ENCODE results near the gene UBE3D.
"Not testable (repeated sequence)": the region's sequence is repeated elsewhere in the genome, so short reads cannot be mapped to it uniquely, and the experiment has no call there.

The UBE3D gene

DNA sequence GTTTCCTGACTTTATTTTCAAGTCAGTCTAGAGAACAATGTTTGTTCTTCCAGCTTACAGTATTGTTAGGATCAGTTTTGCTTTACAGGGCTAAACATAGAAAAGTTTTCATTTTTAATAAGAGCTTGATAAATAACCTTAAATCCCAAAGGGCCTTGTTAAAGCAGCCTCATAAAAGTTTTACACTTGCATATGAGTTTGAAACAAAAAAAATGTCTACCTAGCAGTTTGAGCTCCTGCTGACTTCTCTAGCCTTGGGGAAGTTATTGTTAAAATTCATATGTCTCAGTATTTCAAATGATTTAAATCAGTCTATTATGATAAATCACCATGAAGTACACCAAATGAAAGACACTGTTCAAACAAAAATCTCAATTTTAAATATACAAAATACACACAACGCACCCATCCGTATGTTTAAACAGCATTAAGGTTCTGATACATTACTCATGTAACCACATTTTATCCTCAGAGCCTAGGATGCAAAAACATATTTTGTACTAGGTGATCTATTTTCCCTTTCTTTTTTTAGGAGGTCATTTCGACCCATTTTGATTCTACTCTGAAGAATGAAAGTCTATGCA, 87.2 kb downstream of the UBE3D start:
- no peak for DNase-seq (ENCODE audit: low read depth in 4 of 4, low spot score in 1 of 4)

GRCh38 chr6:82976179-82976578, 89.5 kb downstream of the UBE3D start:
- no peak for DNase-seq (ENCODE audit: low read depth in 4 of 4, low spot score in 1 of 4)

- DNase-seq (ENCODE audit: low read depth in 4 of 4, low spot score in 1 of 4) = no peak
These were observed 93.7 kb downstream of the UBE3D start for GRCh38 chr6:82971877-82972460.

- DNase-seq (ENCODE audit: low read depth in 4 of 4, low spot score in 1 of 4) = no peak
These were observed 94.8 kb downstream of the UBE3D start for GRCh38 chr6:82970839-82971238.

DNA sequence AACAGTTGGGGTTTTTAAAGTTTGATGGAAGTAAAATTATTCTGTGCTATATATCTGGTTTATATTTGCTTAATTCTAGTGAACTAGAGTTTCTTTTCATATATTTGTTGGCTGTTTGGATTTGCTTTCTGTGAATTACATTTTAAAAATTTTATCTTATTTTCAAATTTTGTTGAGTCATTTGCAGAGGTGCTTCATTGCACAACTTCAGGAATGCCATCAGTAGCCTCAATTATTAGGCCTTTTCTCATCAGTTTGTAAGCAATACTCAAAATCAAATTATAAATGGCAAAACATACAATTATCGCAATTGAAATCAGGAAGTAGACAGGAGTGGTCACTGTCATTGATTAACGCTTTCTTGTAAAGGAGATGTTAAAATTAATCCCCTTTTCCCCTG, 96.9 kb downstream of the UBE3D start:
- no peak for DNase-seq (ENCODE audit: low read depth in 4 of 4, low spot score in 1 of 4)

DNA sequence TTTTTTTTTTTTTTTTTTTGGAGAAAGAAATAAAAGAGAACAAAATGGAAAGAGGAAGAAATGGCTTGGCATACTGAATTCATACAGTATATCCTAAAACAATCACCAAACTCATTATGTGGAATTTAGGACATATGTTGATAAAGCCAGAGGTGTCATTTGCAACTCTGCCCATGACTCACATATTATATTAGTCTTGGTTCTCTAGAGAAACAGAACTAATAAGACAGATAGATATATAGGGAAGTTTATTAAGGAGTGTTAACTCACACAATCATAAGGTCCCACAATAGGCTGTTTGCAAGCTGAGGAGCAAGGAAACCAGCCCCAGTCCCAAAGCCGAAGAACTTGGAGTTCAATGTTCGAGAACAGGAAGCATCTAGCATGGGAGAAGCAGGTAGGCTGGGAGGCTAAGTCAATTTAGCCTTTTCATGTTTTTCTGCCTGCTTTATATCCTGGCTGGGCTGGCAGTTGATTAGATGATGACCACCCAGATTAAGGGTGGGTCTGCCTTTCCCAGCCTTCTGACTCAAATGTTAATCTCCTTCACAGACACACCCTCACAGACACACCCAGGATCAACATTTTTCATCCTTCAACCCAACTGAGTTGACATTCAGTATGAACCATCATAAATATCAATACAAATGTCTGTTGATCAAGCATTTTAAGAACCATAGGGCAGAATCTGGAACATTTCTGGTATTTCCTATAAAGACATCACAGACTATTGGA, 102.3 kb downstream of the UBE3D start:
- DNase-seq (ENCODE audit: low read depth in 4 of 4, low spot score in 1 of 4) = no peak

- DNase-seq (ENCODE audit: low read depth in 4 of 4, low spot score in 1 of 4) = no peak
These were observed 106.2 kb downstream of the UBE3D start for GRCh38 chr6:82959385-82959941.

DNA sequence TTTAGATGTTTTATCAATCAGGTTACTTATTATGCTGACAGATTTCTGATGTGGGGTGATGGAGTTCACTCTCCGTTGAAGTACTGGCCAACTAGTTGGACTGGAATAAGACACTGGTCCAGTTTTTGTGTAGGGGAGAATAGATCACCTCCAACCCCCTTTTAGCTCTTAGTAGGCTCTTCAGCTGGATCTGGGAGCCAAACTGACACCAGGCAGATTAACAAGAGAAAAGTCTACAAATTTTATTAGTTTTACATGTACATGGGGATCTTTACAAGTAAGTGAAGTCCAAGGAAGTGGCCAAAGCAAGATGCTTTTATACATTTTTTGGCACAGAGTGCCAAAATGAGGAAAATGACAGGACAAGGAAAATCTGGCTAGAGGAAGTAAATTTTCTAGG, 107.1 kb downstream of the UBE3D start:
- DNase-seq (ENCODE audit: low read depth in 4 of 4, low spot score in 1 of 4) = no peak

DNA sequence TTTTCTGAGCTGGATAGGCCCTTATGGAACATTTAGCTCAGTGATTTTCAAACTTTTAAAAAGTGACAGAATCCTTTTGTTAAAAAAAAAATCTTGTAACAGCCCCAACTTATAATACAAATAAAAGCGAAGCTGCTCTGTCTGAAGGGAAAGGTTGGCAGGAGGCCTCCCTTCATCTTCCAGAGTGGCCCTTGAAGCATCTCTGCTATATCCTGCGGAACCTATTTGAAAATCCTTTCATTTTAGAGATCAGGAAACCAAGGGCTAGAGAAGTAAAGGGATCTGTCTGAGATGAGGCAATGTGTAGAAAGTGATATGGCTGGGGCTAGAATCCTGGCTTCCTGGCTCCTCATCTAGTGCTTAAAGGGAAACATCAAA, 107.8 kb downstream of the UBE3D start:
- no peak for DNase-seq (ENCODE audit: low read depth in 4 of 4, low spot score in 1 of 4)

GRCh38 chr6:82957171-82957867, 108.3 kb downstream of the UBE3D start:
- no peak for DNase-seq (ENCODE audit: low read depth in 4 of 4, low spot score in 1 of 4)

GRCh38 chr6:82955841-82956240, 109.8 kb downstream of the UBE3D start:
- DNase-seq (ENCODE audit: low read depth in 4 of 4, low spot score in 1 of 4) = no peak

- no peak for DNase-seq (ENCODE audit: low read depth in 4 of 4, low spot score in 1 of 4)
These were observed 110.6 kb downstream of the UBE3D start for GRCh38 chr6:82954937-82955577.

DNA sequence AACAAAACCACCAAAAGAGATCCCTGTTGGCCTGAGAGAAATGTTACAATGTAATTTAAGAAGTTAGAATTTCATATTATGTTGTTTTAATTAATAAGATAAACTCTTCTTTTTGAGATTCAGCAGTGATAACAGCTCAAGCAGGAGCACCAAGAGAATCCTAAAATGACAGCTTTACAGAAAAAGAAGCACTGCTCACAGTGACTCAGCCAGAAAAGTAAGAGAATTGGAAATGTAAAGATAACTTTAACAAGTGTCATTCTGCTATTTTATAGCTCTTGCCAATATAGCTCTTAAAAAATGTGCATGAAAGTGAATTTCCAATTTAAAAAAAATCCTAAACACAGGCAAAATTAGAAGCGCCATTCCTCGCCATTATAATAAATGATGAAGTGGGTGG, 111.3 kb downstream of the UBE3D start:
- DNase-seq (ENCODE audit: low read depth in 4 of 4, low spot score in 1 of 4) = no peak

DNA sequence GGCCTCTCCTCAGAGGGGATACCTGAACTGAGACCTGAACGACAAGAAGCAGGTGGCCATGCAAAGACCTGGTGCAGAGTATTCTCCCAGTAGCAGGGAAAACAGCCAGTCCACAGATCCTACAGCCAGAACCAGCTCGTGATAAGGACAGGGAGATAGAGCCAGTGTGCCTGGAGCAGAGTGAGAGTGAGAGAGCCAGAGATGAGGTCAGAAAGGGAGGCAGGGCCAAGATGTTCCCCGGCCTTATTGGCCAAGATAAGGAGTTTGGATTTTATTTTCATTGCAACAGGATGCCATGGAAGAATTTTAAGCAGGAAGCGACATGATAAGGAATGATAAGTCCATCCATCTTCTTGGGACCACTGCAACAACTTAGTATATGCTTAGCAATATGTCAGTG, 111.8 kb downstream of the UBE3D start:
- DNase-seq (ENCODE audit: low read depth in 4 of 4, low spot score in 1 of 4) = no peak

GRCh38 chr6:82951935-82952334, 113.7 kb downstream of the UBE3D start:
- DNase-seq (ENCODE audit: low read depth in 4 of 4, low spot score in 1 of 4) = no peak

GRCh38 chr6:82951389-82951788, 114.3 kb downstream of the UBE3D start:
- DNase-seq (ENCODE audit: low read depth in 4 of 4, low spot score in 1 of 4) = no peak

- DNase-seq (ENCODE audit: low read depth in 4 of 4, low spot score in 1 of 4) = not testable (repeated sequence)
These were observed 134.7 kb downstream of the UBE3D start for GRCh38 chr6:82930915-82931314.

DNA sequence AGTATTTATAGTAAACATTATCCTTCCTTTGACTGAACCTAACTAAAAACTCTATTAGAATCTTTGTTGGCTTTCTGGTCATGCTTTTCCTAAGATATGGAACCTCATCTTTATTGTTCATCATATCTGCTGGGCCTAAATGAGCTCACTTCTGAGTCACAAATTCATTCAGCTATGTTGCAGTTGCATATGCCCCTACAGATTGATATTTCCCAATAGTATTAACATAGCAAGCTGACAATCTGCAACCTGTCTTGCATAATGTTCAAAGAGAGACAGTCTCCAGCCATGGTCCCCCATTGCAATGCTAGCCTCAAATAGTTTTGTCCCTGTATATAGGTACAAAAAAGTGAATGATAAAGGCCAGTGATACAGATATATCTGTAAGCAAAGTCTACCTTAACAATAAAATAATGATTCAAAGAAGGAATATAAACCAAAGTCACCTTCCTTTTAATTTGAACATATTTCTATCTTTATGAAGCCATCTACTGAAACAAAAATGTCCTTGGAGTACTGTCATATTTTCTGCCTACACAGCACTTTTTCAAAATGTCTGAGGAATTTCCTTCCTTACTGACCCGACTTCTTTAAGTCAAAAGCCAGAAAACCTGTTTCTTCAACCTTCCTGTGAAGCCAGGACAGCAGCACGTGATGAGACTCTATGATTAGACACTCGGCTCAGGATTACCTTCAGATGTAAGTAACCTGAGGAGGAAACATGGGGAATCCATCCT, 140.7 kb downstream of the UBE3D start:
- no peak for DNase-seq (ENCODE audit: low read depth in 4 of 4, low spot score in 1 of 4)

DNA sequence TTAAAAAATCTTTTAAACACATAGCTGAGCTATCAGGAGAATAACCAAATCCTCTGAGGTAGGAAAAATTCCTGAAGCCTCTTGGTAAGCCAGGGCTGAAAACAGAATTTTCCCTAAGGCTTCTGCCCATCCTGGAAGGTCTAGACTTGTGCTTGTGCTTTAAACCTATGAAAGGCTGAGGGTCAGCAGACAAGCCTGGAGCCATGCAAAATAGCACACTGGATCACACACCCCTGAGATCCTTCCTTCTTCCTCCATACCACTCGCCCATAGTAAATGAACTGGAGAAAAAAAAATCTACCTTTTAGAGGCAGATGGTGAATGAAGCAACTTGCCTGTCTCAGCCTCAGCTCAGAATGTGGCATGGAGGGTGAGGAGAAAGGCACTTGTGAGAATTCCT, 144.4 kb downstream of the UBE3D start:
- no peak for DNase-seq (ENCODE audit: low read depth in 4 of 4, low spot score in 1 of 4)

DNA sequence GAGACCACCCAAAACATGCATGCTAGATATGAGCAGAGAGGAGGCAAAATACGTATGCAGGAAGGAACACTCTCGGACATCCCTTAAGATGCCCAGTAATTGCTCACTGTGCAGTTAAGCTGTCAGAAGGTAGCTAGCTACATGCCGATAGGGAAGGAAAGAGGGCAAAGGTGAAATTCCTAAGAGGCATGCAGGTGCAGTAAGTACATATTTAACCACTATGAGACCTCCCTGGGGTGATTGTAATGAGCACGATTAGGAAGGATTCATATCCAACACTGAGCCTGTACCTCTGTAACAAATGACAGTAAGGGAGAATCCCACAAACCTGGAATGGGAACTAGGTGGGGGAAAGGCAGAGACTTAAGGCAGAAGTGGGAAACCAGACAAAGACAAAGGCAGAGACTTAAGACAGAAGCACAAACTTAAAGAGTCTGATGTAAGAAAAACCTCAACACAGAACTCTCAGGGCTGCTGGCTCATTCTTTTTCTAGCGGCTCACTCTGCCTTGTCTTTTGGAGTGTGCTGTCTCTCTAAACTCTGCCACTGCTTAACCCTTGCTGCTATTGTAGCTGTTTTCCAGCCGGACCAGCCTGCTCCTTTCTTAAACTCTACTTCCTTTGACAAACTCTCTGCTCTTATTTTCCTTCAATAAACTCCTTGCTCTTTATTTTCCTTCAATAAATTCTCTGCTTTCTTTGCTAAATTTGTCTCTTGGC, 148.1 kb downstream of the UBE3D start:
- DNase-seq (ENCODE audit: low read depth in 4 of 4, low spot score in 1 of 4) = no peak
